ENCODE data around the gene GNAT3.

DNA sequence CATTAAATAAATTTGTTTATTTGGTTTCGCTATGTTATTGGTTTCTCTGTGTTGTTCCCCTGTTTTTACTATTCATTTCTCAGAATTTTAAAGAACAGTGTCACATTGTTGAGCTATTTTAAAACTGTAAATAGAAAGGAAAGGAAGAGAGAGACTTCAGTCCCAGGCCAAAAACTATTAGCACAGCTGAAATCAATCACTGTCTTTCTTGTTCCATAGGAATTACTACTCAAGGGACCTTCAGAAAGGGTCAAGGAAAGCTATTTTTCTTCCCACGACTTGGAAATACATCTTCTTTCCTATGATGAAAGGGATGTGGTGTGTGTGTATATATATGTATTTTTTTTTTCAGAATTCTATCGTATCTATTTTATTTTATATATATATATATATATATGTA, 29.0 kb upstream of the GNAT3 start:
- TF ChIP-seq, protein P1, sequence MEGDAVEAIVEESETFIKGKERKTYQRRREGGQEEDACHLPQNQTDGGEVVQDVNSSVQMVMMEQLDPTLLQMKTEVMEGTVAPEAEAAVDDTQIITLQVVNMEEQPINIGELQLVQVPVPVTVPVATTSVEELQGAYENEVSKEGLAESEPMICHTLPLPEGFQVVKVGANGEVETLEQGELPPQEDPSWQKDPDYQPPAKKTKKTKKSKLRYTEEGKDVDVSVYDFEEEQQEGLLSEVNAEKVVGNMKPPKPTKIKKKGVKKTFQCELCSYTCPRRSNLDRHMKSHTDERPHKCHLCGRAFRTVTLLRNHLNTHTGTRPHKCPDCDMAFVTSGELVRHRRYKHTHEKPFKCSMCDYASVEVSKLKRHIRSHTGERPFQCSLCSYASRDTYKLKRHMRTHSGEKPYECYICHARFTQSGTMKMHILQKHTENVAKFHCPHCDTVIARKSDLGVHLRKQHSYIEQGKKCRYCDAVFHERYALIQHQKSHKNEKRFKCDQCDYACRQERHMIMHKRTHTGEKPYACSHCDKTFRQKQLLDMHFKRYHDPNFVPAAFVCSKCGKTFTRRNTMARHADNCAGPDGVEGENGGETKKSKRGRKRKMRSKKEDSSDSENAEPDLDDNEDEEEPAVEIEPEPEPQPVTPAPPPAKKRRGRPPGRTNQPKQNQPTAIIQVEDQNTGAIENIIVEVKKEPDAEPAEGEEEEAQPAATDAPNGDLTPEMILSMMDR (IDR thresholded peaks at IDR 0.05): no peak
- no peak for TF ChIP-seq POLR2A (IDR thresholded peaks at IDR 0.05)
- TF ChIP-seq POLR2AphosphoS5 (IDR thresholded peaks at IDR 0.05): no peak

All from sigmoid colon (tissue), 4 donors.